ELR (cell line): ENCODE data around the gene MAN2B2.

ENCODE experiments used
- DNase-seq: peaks from one replicate; pipeline ENCODE4 v3.0.0-alpha.2; 2015; ENCODE audit warnings: low read depth

MAN2B2 gene

GRCh38 chr4:6568148-6568547 lies 6.8 kb upstream of the MAN2B2 start:
- no peak for DNase-seq

- peak; percentile 89 for DNase-seq
Measured at GRCh38 chr4:6568689-6569332, 6.2 kb upstream of the MAN2B2 start.

DNA sequence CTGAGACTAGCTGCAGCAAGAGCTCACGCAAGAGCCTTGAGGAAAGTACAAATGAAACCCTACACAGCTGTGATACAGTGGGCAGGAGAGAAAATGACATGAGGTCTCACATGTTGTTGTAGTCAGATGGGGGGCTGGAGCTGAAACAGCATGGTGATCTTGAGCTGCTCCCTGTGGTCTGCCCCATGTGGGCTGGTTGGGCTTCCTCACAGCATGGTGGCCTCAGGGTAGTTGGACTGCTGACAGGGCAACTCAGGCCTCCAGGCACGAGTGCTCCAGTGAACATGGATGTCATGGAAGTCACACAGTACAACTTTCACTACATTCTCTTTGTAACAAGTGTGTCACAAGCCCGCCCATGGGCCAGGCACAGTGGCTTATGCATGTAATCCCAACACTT lies 3.4 kb upstream of the MAN2B2 start:
- no peak for DNase-seq

DNA sequence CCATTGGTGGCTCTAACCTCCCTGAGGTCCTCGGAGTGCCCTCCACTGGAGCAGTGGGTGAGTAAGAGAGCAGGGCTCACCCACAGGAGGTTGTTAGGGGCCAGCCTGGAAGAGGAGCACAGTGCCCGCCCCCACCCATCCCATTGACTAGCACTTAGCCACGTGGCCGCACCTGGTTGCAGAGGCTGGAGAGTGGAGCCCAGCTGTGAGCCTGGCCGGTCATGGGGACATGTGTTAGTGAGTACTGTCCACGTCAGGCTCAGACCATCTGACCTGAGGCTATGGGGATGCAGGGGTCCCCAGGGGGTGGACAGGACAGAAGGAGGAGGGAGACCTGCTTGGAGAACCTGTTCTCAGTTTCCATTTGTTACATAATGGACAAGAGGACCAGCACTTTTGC lies 1.4 kb upstream of the MAN2B2 start:
- DNase-seq, result no peak

DNA sequence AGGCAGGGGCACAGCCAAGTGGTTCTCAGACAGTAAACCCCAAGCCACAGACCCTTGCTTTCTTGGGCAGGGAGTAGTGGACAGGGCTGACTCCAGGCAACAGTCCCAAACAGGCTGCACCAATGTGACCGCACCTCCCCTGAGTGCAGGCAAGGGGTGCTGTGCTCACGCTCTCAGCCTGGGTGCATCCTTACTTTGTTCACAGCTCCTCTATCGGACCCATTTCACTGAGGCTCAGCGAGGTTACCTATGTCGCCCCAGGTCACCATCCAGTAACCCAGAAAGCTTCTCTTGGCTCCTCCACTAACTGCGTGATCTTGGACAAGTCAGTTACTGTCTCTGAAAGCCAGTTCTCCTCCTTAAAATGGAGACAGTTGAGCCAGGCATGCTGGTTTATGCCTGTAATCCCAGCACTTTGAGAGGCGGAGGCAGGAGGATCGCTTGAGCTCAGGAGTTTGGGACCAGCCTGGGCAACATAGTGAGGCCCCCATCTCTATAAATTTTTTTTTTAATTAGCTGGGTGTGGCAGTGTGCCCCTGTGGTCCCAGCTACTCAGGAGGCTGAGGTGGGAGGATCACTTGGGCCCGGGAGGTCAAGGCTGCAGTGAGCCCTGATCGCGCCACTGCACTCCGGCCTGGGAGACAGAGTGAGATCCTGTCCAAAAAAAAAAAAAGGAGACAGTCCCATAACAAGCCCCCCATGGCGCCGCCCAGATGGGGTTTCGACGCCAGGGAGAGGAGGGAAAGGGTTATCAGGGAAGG lies 823 bp upstream of the MAN2B2 start:
- no peak for DNase-seq

DNA sequence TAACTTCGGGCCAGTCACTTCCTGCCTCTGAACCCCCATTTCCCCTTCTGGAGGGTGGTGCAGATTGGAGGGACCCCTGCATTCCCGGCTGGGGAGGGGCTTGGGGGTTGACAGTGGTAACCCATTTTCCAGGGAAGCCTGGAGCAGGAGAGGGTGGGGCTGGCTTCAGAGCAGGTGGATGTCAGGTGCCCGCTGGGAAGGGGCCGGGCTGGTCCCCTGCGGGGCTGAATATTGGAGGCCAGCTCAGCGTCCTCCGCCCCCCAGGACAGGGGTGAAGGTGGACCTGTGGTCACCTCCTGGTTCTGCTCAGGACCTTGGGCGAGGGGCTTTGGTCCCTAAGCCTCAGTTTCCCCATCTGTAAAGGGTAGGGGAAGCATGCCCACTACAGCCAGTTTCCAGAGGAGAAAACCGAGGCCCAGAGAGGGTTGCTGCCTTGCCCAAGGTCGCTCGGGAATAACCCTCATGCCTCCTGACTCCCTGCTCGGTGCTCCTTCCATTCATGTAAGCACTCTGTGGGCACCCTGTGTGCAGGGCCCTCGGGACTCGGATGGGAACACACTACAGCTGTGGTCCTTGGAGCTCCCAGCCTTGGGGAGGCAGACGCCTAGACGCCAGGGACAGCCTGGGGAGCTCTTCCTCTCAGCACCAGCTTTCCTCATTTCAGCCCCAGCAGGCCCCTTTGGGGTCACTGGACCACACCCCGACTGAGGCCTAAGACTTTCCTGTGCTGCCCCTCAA lies 683 bp downstream of the MAN2B2 start:
- DNase-seq, result no peak

DNA sequence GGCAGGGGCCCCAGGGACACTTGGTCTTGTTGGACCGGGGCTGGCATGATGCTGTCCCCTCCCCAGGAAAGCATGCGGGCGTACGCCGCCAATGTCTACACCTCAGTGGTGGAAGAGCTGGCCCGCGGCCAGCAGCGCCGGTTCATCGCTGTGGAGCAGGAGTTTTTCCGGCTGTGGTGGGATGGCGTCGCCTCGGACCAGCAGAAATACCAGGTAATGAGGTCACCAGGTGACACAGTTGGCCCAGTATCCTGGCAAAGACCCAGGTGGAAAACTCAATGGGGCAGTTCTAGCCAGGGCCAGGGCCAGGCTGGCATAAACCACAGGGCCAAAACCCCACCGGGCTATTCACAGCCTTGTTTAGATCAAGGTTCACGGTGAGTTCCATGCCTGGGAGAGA lies 1.5 kb downstream of the MAN2B2 start:
- DNase-seq, result no peak

GRCh38 chr4:6576932-6577331 lies 1.9 kb downstream of the MAN2B2 start:
- DNase-seq, result no peak

- no peak for DNase-seq
Measured at GRCh38 chr4:6577409-6577808, 2.4 kb downstream of the MAN2B2 start.

GRCh38 chr4:6578221-6578620 lies 3.2 kb downstream of the MAN2B2 start:
- no peak for DNase-seq

- DNase-seq, result no peak
Measured at GRCh38 chr4:6580353-6580752, 5.4 kb downstream of the MAN2B2 start.

- DNase-seq, result no peak
Measured at GRCh38 chr4:6581566-6582121, 6.7 kb downstream of the MAN2B2 start.

DNA sequence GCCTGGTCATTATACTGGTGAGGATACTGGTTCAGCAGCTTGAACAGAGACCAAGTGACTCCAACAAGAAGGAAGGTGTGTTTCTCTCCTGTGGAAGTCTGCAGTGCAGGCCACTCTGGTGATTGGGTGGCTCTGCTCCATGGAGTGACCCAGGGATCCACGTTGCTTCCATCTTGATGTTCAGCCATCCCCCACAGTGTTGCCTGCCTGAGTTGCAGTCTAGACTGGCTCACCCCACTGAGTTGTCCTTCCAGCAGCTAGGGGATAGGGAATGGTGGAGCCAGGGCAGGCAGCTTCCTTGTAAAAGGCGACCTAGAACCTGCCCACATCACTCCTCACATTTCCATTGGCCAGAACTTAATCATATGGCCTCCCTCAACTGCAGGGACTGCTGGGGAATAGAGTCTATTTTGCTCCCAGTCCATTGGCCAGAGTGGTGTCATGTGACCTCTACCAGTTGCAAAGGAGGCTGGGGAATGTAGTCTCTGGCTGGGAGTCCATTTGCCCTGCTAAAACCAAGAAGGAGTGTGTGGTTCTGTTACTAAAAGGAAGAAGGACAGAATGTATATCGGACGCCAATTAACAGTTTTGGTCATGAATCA lies 8.0 kb downstream of the MAN2B2 start:
- DNase-seq, result peak; percentile 47

- DNase-seq, result no peak
Measured at GRCh38 chr4:6584865-6585264, 9.9 kb downstream of the MAN2B2 start.

- no peak for DNase-seq
Measured at GRCh38 chr4:6586715-6587325, 11.8 kb downstream of the MAN2B2 start.

GRCh38 chr4:6589444-6589843 lies 14.5 kb downstream of the MAN2B2 start:
- DNase-seq, result no peak

DNA sequence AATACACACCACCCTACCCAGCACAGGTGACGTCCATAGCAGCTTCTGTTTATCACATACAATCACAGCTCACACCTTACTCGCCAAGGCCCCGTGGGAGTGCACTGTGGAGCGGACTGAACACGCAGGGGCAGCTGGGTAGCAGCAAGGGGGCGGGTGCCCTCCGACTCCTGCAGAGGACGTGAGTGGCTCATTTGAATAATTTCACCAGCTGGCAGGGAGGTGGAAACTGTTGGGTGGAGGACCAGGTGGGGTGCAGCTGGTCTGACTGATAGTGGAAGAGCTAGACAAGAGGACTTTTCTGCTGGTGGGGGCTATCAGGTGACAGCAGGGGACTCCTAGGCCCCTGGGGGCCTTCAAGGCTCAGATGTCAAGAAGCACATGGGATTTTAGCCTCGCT lies 16.3 kb downstream of the MAN2B2 start:
- no peak for DNase-seq

DNA sequence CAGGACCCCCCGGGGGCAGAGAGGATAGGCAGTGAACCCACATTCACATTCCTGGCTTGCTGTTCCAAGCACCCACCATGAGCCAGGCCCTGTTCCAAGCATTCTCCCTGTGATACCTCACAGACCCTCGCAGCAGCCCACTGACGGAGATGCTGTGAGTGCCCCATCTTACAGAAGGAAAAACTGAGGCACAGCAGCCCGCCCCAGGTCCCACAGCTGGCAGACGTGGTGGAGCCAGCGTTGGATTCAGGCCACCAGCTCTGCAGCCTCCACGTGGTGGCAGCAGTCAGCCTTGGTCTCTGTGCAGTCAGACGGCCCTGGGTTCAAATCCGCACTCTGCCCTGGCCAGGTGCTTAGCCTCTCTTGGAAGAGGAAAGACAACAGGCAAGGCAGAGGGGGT lies 16.8 kb downstream of the MAN2B2 start:
- no peak for DNase-seq

DNA sequence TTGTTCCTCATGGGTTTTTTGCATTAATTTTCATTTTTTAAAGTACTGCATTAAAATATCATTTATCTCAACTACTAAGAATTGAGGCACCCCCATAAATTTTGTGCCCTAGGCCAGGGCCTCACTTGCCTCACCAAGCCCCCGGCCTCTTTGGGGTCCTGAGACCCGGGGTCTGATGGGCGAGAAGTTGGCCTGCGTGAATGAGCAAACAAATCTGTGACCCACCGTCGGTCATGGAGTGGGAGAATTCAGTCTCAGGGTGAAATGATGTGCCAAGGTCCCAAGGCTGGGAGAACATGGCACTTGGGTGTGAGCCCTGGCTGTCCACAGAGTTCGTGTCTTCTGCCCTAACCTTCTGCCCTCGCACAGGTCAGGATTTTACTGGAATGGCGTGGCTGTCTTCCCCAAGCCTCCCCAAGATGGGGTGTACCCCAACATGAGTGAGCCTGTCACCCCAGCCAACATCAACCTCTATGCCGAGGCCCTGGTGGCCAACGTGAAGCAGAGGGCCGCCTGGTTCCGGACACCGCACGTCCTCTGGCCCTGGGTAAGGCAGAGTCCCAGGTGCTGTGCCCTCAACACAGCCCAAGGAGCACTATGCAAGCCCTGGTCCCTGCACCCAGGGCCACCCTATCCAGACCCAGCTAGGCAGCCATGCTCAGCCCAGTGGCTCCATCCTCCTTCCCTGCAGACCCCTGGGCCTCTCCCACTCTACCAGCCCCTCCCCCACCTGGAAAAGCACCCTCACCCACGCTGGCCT lies 18.0 kb downstream of the MAN2B2 start:
- no peak for DNase-seq

DNA sequence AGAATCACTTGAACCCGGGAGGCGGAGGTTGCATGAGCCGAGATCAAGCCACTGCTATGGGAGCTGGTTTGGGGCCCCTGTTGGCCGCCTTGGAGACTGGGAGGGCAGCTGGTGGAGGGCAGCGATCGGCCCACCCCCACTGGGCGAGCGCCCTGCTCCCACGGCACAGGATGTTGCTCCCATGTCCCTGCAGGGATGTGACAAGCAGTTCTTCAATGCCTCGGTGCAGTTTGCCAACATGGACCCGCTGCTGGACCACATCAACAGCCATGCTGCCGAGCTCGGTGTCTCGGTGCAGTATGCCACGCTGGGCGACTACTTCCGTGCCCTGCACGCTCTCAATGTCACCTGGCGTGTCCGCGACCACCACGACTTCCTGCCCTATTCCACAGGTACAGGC lies 19.4 kb downstream of the MAN2B2 start:
- DNase-seq, result no peak

GRCh38 chr4:6594826-6595355 lies 19.9 kb downstream of the MAN2B2 start:
- peak; percentile 49 for DNase-seq
